ENCODE measurements around the gene RAB21. TPM values are rescaled to one million over a fixed set of nuclear protein-coding genes. Genes with fewer than 3 reads are reported as not detected.
"Not testable (repeated sequence)": the region's sequence is repeated elsewhere in the genome, so short reads cannot be mapped to it uniquely, and the experiment has no call there.

The RAB21 gene
- total RNA-seq, 1 donor from 2014 or later = 170 TPM

DNA sequence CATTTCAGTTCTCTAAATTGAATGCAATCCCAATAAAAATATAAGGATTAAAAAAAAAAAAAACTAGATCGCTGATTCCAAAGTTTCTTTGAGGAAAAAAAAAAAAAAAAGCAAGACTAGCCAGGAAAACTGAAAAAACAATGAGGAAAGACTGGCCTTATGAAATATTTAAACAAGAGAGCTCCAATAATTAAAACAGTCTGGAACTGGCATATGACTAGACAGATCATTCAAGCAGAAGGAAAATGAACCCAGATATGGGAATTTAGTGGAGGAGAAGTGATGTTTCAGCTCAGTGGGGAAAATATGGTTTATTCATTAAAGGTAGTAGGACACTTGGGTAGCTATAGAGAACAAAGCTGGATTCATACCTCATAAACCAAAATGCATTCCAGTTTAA is 42.9 kb downstream of the RAB21 start:
- no peaks in the 10 kb centered on the region for H3K36me3 ChIP-seq
- DNase-seq = no peak
- no peaks in the 10 kb centered on the region for H3K9me3 ChIP-seq (replicated peaks)
- no peaks in the 10 kb centered on the region for H3K27me3 ChIP-seq (ENCODE audit: low read depth)
- intact Hi-C loops (cut with micrococcal nuclease) = no loop called here
- TF ChIP-seq, protein P1, sequence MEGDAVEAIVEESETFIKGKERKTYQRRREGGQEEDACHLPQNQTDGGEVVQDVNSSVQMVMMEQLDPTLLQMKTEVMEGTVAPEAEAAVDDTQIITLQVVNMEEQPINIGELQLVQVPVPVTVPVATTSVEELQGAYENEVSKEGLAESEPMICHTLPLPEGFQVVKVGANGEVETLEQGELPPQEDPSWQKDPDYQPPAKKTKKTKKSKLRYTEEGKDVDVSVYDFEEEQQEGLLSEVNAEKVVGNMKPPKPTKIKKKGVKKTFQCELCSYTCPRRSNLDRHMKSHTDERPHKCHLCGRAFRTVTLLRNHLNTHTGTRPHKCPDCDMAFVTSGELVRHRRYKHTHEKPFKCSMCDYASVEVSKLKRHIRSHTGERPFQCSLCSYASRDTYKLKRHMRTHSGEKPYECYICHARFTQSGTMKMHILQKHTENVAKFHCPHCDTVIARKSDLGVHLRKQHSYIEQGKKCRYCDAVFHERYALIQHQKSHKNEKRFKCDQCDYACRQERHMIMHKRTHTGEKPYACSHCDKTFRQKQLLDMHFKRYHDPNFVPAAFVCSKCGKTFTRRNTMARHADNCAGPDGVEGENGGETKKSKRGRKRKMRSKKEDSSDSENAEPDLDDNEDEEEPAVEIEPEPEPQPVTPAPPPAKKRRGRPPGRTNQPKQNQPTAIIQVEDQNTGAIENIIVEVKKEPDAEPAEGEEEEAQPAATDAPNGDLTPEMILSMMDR (IDR thresholded peaks at IDR 0.05; ENCODE audit: borderline replicate concordance) = no peak
- H3K4me1 ChIP-seq = no peaks in the 10 kb centered on the region
- H3K27ac ChIP-seq (replicated peaks) = no peak overlapping the region
- no peak overlapping the region for H3K4me3 ChIP-seq

DNA sequence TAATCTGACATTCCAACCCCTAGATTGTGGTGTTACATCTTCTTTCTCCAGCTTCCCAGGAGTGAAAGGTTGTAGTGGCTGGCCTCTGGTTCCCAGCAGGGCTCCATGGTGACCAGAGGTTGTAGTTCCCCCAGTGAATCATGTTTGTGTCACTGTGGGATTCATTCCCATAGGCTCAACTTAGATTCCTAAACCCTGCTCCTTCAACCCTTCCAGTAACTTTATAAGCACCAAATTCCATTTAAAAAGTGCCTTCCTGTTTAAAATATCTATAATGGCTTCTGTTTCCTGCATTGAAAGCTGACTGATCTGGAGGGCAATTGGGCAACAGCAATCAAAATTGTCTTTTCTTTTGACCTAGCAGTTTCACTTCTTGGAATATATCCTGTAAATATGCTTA is 44.4 kb downstream of the RAB21 start:
- intact Hi-C loops (cut with micrococcal nuclease) = no loop called here
- Histone ChIP-seq H3K27ac (replicated peaks) (no peak overlapping the region), H3K4me3 (no peak overlapping the region), H3K9me3 (replicated peaks) (no peaks in the 10 kb centered on the region), H3K36me3 (no peaks in the 10 kb centered on the region), H3K27me3 (ENCODE audit: low read depth) (no peaks in the 10 kb centered on the region), H3K4me1 (no peaks in the 10 kb centered on the region)
- no peak for DNase-seq
- TF ChIP-seq, protein P1 (IDR thresholded peaks at IDR 0.05; ENCODE audit: borderline replicate concordance) = no peak

DNA sequence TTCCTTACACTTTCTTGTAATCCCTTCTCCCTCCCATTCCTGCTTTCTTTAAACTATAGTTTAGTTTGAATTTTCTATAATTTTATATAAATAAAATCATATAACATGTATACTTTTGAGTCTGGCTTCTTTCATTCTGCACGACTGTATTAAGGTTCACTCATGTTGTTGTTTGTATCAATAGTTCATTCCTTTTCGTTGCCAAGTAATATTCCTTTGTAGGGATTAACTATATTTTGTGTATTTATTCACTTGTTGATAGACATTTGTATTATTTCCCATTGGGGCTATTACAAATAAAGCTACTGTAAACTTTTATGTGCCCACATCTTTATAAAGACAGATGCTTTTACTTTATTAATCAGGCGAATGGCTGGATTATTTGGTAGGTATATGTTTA is 45.5 kb downstream of the RAB21 start:
- Histone ChIP-seq H3K9me3 (replicated peaks) (no peaks in the 10 kb centered on the region), H3K36me3 (no peaks in the 10 kb centered on the region), H3K4me3 (no peak overlapping the region), H3K27ac (replicated peaks) (no peak overlapping the region), H3K4me1 (no peaks in the 10 kb centered on the region), H3K27me3 (ENCODE audit: low read depth) (no peaks in the 10 kb centered on the region)
- TF ChIP-seq, protein P1 (IDR thresholded peaks at IDR 0.05; ENCODE audit: borderline replicate concordance) = no peak
- no peak for DNase-seq
- intact Hi-C loops (cut with micrococcal nuclease) = no loop called here

DNA sequence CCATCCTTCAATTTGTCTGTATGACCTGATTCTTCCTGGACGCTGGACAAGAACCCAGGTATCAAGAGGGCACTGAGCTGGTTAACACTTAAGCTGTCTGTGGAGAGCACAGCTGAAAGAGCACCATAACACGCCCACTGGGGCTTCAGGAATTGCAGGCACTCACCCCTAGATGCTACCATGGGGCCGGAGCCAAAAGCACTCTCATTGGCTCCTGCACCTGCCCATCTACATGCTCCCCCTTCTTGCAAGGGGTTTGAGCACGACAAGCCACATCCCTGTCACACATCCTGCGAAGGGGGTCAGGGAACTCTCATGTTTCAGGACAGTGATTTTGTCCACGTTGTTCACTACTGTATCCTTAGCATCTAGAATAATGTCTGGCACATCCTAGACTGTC is 49.8 kb downstream of the RAB21 start:
- TF ChIP-seq, protein P1 (IDR thresholded peaks at IDR 0.05; ENCODE audit: borderline replicate concordance) = no peak

DNA sequence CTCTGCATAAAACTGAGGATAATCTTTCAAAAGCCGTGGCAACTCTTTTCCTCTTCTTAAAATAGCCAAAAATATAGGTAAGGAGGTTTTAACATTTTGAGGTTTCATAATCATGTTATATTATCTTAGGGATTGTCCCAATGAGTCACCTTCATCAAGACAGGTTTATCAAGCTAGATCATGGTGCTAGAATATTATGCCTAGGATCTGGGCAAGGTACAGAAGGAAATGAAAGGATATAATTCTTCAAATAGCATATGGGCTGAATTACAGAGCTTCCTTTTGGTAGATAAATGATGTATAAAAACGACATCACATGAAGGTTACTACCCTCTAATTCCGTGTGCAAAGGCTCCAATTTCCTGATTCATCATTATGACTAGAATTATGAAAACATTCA is 56.3 kb downstream of the RAB21 start:
- Histone ChIP-seq H3K36me3 (no peaks in the 10 kb centered on the region), H3K4me3 (no peak overlapping the region), H3K9me3 (replicated peaks) (no peaks in the 10 kb centered on the region), H3K27ac (replicated peaks) (no peak overlapping the region), H3K27me3 (ENCODE audit: low read depth) (peaks cover 3% of the 10 kb centered on the region), H3K4me1 (no peaks in the 10 kb centered on the region)
- DNase-seq = no peak
- TF ChIP-seq, protein P1 (IDR thresholded peaks at IDR 0.05; ENCODE audit: borderline replicate concordance) = no peak
- intact Hi-C loops (cut with micrococcal nuclease) = no loop called here

More for the DNA sequence above, 49.8 kb downstream of the RAB21 start:
- H3K4me1 ChIP-seq = no peaks in the 10 kb centered on the region
- no peaks in the 10 kb centered on the region for H3K27me3 ChIP-seq (ENCODE audit: low read depth)
- intact Hi-C loops (cut with micrococcal nuclease) = no loop called here
- no peak overlapping the region for H3K4me3 ChIP-seq
- no peak for DNase-seq
- no peaks in the 10 kb centered on the region for H3K36me3 ChIP-seq
- no peaks in the 10 kb centered on the region for H3K9me3 ChIP-seq (replicated peaks)
- H3K27ac ChIP-seq (replicated peaks) = no peak overlapping the region

DNA sequence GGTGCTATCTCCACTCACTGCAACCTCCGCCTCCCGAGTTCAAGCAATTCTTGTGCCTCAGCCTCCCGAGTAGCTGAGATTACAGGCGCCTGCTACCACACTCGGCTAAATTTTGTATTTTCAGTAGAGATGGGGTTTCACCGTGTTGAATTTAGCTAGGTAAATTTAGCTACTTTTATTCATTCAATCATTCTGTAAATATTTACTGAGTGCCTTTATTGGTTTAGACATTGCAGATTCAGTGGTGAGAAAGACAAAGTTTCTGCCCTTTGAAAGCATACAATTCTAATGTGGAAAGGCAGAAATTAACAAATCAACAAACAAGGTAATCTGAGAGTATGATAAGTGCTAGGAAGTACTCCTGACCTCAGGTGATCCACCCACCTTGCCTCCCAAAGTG is 60.6 kb downstream of the RAB21 start:
- H3K4me3 ChIP-seq; H3K27me3 ChIP-seq (ENCODE audit: low read depth); H3K4me1 ChIP-seq; H3K9me3 ChIP-seq (replicated peaks); DNase-seq; H3K27ac ChIP-seq (replicated peaks); H3K36me3 ChIP-seq; intact Hi-C loops (cut with micrococcal nuclease): not testable (repeated sequence)

DNA sequence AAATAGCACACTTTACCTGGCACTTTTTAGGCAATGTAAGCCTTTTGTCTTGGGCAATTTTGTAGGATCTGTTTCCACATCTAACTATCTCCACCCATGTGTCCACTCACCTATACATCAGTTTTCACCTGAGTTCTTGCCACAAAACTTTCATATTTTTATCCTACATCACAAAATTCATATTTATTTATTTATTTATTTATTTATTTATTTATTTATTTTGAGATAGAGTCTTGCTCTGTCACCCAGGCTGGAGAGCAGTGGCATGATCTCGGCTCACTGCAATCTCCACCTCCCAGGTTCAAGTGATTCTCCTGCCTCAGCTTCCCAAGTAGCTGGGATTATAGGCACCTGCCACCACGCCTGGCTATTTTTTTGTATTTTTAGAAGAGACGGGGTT is 67.4 kb downstream of the RAB21 start:
- H3K27ac ChIP-seq (replicated peaks); H3K4me1 ChIP-seq; H3K9me3 ChIP-seq (replicated peaks); H3K36me3 ChIP-seq; intact Hi-C loops (cut with micrococcal nuclease); H3K4me3 ChIP-seq; H3K27me3 ChIP-seq (ENCODE audit: low read depth); DNase-seq: not testable (repeated sequence)
